Measurements from ENCODE around the gene CAPN13.

CAPN13 gene

GRCh38 chr2:30678410-30679137 is 128.7 kb downstream of the CAPN13 start:
- no peak for DNase-seq

- no peak for DNase-seq
These were observed 129.3 kb downstream of the CAPN13 start for GRCh38 chr2:30677861-30678385.

GRCh38 chr2:30677231-30677630 is 130.0 kb downstream of the CAPN13 start:
- no peak for DNase-seq

GRCh38 chr2:30675758-30676157 is 131.5 kb downstream of the CAPN13 start:
- DNase-seq: no peak

- DNase-seq: no peak
These were observed 134.1 kb downstream of the CAPN13 start for GRCh38 chr2:30673127-30673526.

Data from stimulated activated naive CD4-positive, alpha-beta T cell (primary cell).